ENCODE measurements around the gene TCEAL9. TPM values are rescaled to one million over a fixed set of nuclear protein-coding genes. Genes with fewer than 3 reads are reported as not detected.

The TCEAL9 gene
- 72.0 and 108 TPM in 2 replicates for total RNA-seq (ENCODE audit: low replicate concordance)

- Histone ChIP-seq H3K4me1 (peaks cover 6% of the 10 kb centered on the region), H3F3A (ENCODE audit: low read depth) (no peaks in the 10 kb centered on the region), H3K27me3 (no peaks in the 10 kb centered on the region), H3K9me3 (ENCODE audit: low read depth) (no peaks in the 10 kb centered on the region), H3K36me3 (peaks cover 8% of the 10 kb centered on the region), H3K9ac (peak within 1 kb of the TSS; percentile 65), H4K20me1 (ENCODE audit: low read depth) (no peaks in the 10 kb centered on the region), H3K4me2 (peak within 1 kb of the TSS; percentile 81), H3K27ac (peak within 1 kb of the TSS; percentile 67), H2AFZ (replicated peaks) (peak within 1 kb of the TSS; percentile 87), H3K79me2 (ENCODE audit: low read depth) (peaks cover 22% of the 10 kb centered on the region), H3K4me3 (peak within 1 kb of the TSS; percentile 84)
- Mint-ChIP-seq H3K27ac (peak within 1 kb of the TSS; percentile 81), H3K9me3 (no peaks in the 10 kb centered on the region), H3K4me3 (peak within 1 kb of the TSS; percentile 99), H3K36me3 (peaks cover 12% of the 10 kb centered on the region), H3K27me3 (ENCODE audit: insufficient read depth, low read depth) (peaks cover 3% of the 10 kb centered on the region), H3K4me1 (peaks cover 16% of the 10 kb centered on the region)
- peak; percentile 65 for DNase-seq (ENCODE audit: low spot score)
- TF ChIP-seq CTCF (IDR thresholded peaks at IDR 0.05) (no peak), EZH2phosphoT487 (IDR thresholded peaks at IDR 0.05) (no peak), EZH2 (IDR thresholded peaks at IDR 0.05) (no peak)
Measured at GRCh38 chrX:103356130-103356798, at the start of gene TCEAL9. TSS of gene TCEAL9 (plus strand) at chrX:103356506. CDS start at chrX:103357685, 1,179 bp downstream.

- H3K27ac ChIP-seq = no peak overlapping the region
- peak overlapping the region; percentile 82 for H3K4me3 Mint-ChIP-seq
- H3K36me3 Mint-ChIP-seq = no peaks in the 10 kb centered on the region
- H3K4me1 ChIP-seq = no peaks in the 10 kb centered on the region
- H3K9me3 Mint-ChIP-seq = no peaks in the 10 kb centered on the region
- peak overlapping the region; percentile 73 for H2AFZ ChIP-seq (replicated peaks)
- H3K4me1 Mint-ChIP-seq = peaks cover 7% of the 10 kb centered on the region
- no peak for DNase-seq (ENCODE audit: low spot score)
- H3K27me3 Mint-ChIP-seq (ENCODE audit: insufficient read depth, low read depth) = peaks cover 3% of the 10 kb centered on the region
- H3K79me2 ChIP-seq (ENCODE audit: low read depth) = no peaks in the 10 kb centered on the region
- H3K4me3 ChIP-seq = peak overlapping the region; percentile 79
- H3K27me3 ChIP-seq = no peaks in the 10 kb centered on the region
- peak overlapping the region; percentile 71 for H3K9ac ChIP-seq
- peaks cover 9% of the 10 kb centered on the region for H3K9me3 ChIP-seq (ENCODE audit: low read depth)
- H4K20me1 ChIP-seq (ENCODE audit: low read depth) = no peaks in the 10 kb centered on the region
- H3K27ac Mint-ChIP-seq = no peak overlapping the region
- peak overlapping the region; percentile 82 for H3K4me2 ChIP-seq
- TF ChIP-seq EZH2phosphoT487 (IDR thresholded peaks at IDR 0.05) = no peak
- TF ChIP-seq EZH2 (IDR thresholded peaks at IDR 0.05) = no peak
- TF ChIP-seq CTCF (IDR thresholded peaks at IDR 0.05) = no peak
- no peaks in the 10 kb centered on the region for H3F3A ChIP-seq (ENCODE audit: low read depth)
- H3K36me3 ChIP-seq = no peaks in the 10 kb centered on the region
Measured at GRCh38 chrX:103309860-103310554, 46.3 kb upstream of the TCEAL9 start.

- no peak within 1 kb of the TSS for H3K27ac Mint-ChIP-seq
Measured at GRCh38 chrX:103310555-103311398, 45.5 kb upstream of the TCEAL9 start, which contains the start of gene BEX2. TSS of gene BEX2 (minus strand) at chrX:103310990. CDS start at chrX:103309976, 1,014 bp downstream.

More at GRCh38 chrX:103310555-103311398, 45.5 kb upstream of the TCEAL9 start, which contains the start of gene BEX2:
- Mint-ChIP-seq H3K27me3 (ENCODE audit: insufficient read depth, low read depth) (peaks cover 3% of the 10 kb centered on the region), H3K9me3 (no peaks in the 10 kb centered on the region), H3K4me3 (peak within 1 kb of the TSS; percentile 91), H3K4me1 (peaks cover 7% of the 10 kb centered on the region), H3K36me3 (no peaks in the 10 kb centered on the region)
- peak; percentile 87 for DNase-seq (ENCODE audit: low spot score)
- Histone ChIP-seq H3K27me3 (no peaks in the 10 kb centered on the region), H3K4me2 (peak within 1 kb of the TSS; percentile 82), H3F3A (ENCODE audit: low read depth) (no peaks in the 10 kb centered on the region), H3K36me3 (no peaks in the 10 kb centered on the region), H2AFZ (replicated peaks) (peak within 1 kb of the TSS; percentile 92), H3K4me3 (peak within 1 kb of the TSS; percentile 79), H3K79me2 (ENCODE audit: low read depth) (no peaks in the 10 kb centered on the region), H3K27ac (no peak within 1 kb of the TSS), H4K20me1 (ENCODE audit: low read depth) (no peaks in the 10 kb centered on the region), H3K9me3 (ENCODE audit: low read depth) (peaks cover 9% of the 10 kb centered on the region), H3K4me1 (no peaks in the 10 kb centered on the region), H3K9ac (peak within 1 kb of the TSS; percentile 71)
- TF ChIP-seq EZH2 (IDR thresholded peaks at IDR 0.05) = no peak
- no peak for TF ChIP-seq CTCF (IDR thresholded peaks at IDR 0.05)
